ENCODE results near the gene ENGASE. TPM values are rescaled to one million over a fixed set of nuclear protein-coding genes. Genes with fewer than 3 reads are reported as not detected.

The ENGASE gene
- total RNA-seq, 1 donor from 2014 or later: 10.5 TPM

DNA sequence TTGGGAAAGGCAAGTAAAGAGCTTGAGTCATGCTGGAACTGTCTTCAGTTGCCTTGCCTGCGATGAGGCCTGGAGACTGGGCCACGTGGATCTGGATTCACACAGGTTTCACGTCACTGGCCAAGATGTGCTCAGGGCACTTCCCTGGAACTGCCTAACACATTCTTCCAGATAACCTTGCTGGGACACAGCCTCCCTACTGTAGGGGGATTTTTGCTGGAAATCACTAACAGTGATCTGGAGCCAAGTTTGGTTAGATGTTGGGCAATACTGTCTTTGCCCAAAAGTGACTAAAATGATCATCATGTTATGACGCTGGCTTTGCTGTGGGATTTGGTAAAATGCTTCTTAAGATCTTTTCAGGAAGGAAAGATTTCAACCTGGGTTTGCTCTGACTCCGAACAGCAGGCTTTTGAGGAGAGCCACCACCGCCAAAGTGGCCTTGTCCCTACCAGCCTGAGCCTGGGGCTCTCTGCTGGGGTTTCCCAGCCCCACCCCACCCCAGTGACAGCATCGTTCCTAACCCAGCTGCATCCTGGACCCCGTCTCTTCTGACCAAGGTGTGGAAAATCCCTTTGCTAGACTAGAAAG lies 36.0 kb upstream of the ENGASE start:
- Histone ChIP-seq H3K27me3 (ENCODE audit: control insufficient read depth, insufficient read depth, low read length) (no peaks in the 10 kb centered on the region), H3K4me3 (ENCODE audit: low read depth, low read length) (no peak overlapping the region), H3K36me3 (ENCODE audit: control insufficient read depth, insufficient read depth, low read length) (no peaks in the 10 kb centered on the region)
- FAIRE-seq (peak; percentile 18), DNase-seq (ENCODE audit: low read depth) (peak; percentile 93)
- TF ChIP-seq, protein P1, sequence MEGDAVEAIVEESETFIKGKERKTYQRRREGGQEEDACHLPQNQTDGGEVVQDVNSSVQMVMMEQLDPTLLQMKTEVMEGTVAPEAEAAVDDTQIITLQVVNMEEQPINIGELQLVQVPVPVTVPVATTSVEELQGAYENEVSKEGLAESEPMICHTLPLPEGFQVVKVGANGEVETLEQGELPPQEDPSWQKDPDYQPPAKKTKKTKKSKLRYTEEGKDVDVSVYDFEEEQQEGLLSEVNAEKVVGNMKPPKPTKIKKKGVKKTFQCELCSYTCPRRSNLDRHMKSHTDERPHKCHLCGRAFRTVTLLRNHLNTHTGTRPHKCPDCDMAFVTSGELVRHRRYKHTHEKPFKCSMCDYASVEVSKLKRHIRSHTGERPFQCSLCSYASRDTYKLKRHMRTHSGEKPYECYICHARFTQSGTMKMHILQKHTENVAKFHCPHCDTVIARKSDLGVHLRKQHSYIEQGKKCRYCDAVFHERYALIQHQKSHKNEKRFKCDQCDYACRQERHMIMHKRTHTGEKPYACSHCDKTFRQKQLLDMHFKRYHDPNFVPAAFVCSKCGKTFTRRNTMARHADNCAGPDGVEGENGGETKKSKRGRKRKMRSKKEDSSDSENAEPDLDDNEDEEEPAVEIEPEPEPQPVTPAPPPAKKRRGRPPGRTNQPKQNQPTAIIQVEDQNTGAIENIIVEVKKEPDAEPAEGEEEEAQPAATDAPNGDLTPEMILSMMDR (IDR thresholded peaks at IDR 0.05; ENCODE audit: insufficient read depth, low read length, severe bottlenecking): no peak

DNA sequence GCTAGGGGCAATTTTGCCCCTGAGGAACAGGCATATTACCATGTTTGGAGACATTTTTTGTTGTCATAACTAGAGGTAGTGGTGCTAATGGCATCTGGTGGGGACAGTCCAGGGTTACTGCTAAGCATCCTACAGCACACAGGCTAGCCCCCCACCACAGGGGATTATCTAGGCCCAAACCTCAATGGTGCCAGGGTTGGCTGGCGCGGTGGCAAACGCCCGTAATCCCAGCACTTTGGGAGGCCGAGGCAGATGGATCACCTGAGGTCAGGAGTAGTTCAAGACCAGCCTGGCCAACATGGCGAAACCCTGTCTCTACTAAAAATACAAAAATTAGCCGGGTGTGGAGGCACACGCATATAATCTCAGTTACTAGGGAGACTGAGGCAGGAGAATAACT lies 35.5 kb upstream of the ENGASE start:
- H3K4me3 ChIP-seq (ENCODE audit: low read depth, low read length): no peak overlapping the region
- FAIRE-seq (no peak), DNase-seq (ENCODE audit: low read depth) (no peak)
- no peaks in the 10 kb centered on the region for H3K36me3 ChIP-seq (ENCODE audit: control insufficient read depth, insufficient read depth, low read length)
- no peaks in the 10 kb centered on the region for H3K27me3 ChIP-seq (ENCODE audit: control insufficient read depth, insufficient read depth, low read length)
- TF ChIP-seq, protein P1 (IDR thresholded peaks at IDR 0.05; ENCODE audit: insufficient read depth, low read length, severe bottlenecking): no peak

DNA sequence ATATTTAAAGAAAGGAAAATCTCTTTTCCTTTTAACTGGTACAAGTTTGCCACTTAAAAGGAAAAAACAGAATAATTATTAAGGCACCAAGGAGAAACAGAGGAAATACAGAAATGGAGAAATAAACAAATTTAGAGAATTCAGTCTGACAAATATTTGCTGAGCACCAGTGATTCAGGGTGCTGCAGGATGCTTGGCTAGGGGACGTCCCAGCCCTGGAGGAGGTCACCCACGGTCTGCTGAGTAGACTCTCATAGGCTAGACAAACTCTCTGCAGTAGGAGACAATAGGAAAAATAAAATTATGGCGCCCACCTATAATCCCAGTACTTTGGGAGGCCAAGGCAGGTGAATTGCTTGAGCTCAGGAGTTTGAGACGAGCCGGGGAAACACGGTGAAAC lies 34.7 kb upstream of the ENGASE start:
- no peak overlapping the region for H3K4me3 ChIP-seq (ENCODE audit: low read depth, low read length)
- no peaks in the 10 kb centered on the region for H3K27me3 ChIP-seq (ENCODE audit: control insufficient read depth, insufficient read depth, low read length)
- H3K36me3 ChIP-seq (ENCODE audit: control insufficient read depth, insufficient read depth, low read length): no peaks in the 10 kb centered on the region
- DNase-seq (ENCODE audit: low read depth): no peak
- no peak for FAIRE-seq
- TF ChIP-seq, protein P1 (IDR thresholded peaks at IDR 0.05; ENCODE audit: insufficient read depth, low read length, severe bottlenecking): no peak

DNA sequence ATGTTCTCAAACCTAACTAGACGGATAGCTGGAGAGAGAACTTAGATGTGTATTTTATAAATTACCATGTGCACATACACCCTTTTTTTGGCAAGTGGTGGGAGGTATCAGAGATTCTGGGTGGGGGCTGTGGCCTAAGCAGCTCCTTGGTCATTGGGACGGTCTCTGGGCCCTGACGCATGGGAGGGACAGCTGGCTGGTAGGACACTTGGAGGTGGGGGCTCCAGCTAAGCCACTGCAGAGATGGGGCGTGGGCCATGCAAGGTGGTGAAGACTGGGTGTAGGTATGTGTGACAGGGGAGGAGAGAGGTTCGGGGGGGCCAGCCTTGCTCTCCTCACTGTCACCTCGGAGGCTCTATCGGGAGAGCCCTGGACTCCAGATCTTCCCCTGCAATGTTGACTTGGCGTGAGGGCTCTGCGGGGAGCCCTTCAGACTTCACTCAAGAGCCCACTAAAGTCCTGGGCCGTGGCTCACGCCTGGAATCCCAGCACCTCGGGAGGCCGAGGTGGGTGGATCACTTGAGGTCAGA lies 33.5 kb upstream of the ENGASE start:
- Histone ChIP-seq H3K4me3 (ENCODE audit: low read depth, low read length) (no peak overlapping the region), H3K27me3 (ENCODE audit: control insufficient read depth, insufficient read depth, low read length) (no peaks in the 10 kb centered on the region), H3K36me3 (ENCODE audit: control insufficient read depth, insufficient read depth, low read length) (no peaks in the 10 kb centered on the region)
- DNase-seq (ENCODE audit: low read depth) (no peak), FAIRE-seq (no peak)
- TF ChIP-seq, protein P1 (IDR thresholded peaks at IDR 0.05; ENCODE audit: insufficient read depth, low read length, severe bottlenecking): no peak

DNA sequence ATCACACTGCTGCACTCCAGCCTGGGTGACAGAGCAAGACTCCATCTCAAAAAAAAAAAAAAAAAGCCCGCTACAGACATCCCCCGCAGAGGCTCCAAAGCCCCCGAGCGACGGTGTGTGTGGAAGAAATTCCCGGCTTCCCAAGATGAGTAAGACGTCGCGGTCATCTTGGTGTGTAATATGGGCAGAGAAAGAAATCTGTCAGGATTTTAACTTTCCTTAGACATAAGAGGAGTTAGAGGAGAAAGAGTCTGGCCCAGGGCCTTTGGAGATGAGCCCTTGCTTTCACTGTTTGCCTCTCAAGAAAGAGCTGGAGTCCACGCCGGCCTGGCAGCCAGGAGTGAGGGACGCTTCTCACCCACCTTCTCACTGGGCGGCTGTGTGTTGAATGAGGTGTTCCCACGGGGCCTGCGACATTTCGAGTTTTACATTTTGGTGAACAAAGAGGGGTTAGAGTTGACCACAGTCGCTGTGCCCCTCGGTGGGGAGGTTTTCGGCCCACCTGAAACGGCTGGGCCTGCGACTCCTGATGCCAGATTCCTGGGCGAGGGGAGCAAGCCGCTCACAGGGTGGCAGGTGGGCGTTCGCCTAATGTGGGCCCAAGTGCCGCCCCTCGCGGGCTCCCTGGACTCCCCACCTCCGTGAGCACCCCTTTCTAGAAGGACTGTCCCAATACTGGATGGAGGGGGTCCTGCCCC lies 32.8 kb upstream of the ENGASE start:
- TF ChIP-seq, protein P1 (IDR thresholded peaks at IDR 0.05; ENCODE audit: insufficient read depth, low read length, severe bottlenecking): no peak
- no peaks in the 10 kb centered on the region for H3K36me3 ChIP-seq (ENCODE audit: control insufficient read depth, insufficient read depth, low read length)
- no peak overlapping the region for H3K4me3 ChIP-seq (ENCODE audit: low read depth, low read length)
- FAIRE-seq: no peak
- H3K27me3 ChIP-seq (ENCODE audit: control insufficient read depth, insufficient read depth, low read length): no peaks in the 10 kb centered on the region
- DNase-seq (ENCODE audit: low read depth): no peak

Measured in bronchial epithelial cell (primary cell).